Nasal cavity respiratory epithelium epithelial cell of viscerocranial mucosa (primary cell): ENCODE measurements around the gene NPB. TPM values are rescaled to one million over a fixed set of nuclear protein-coding genes. Genes with fewer than 3 reads are reported as not detected.

Source experiments
- total RNA-seq: library from RNA; depleted of rRNA; stranded (reverse); fragments of >200 nt; gene quantifications from 2 replicates; pipeline ENCODE4 v1.2.3, GENCODE V29; 2014

The NPB gene
- under 0.01 and 0.21 TPM in 2 replicates for total RNA-seq

GRCh38 chr17:81902023-81902652 is at the start of gene NPB:
NPB (plus strand) TSS chr17:81902238; CDS start chr17:81902278, 40 bp downstream.

GRCh38 chr17:81859906-81860755 is 41.9 kb upstream of the NPB start, which contains the start of gene P4HB:
P4HB (minus strand) TSS chr17:81860535; CDS start chr17:81860471, 64 bp downstream.

GRCh38 chr17:81870981-81871386 is 31.1 kb upstream of the NPB start, which contains the start of gene ARHGDIA:
ARHGDIA (minus strand) TSS chr17:81871337; CDS start chr17:81869930, 1,407 bp downstream.

GRCh38 chr17:81911277-81911961 is 9.4 kb downstream of the NPB start, which contains the start of gene PCYT2:
PCYT2 (minus strand) TSS chr17:81911399; CDS start chr17:81911355, 44 bp downstream.

GRCh38 chr17:81917565-81918332 is 15.7 kb downstream of the NPB start, which contains the start of gene SIRT7:
SIRT7 (minus strand) TSS chr17:81918176; CDS start chr17:81918131, 45 bp downstream.

GRCh38 chr17:81927653-81928543 is 25.9 kb downstream of the NPB start, which contains the start of gene MAFG:
MAFG (minus strand) TSS chr17:81927735; CDS start chr17:81923185, 4,550 bp downstream.

GRCh38 chr17:81947189-81947588 is 45.2 kb downstream of the NPB start, which contains the start of gene MYADML2:
MYADML2 (minus strand) TSS chr17:81947233; CDS start chr17:81941741, 5,492 bp downstream.

Other genes with a start within 250 kb of the NPB start
- gene PDE6G, start 245.7 kb upstream of the NPB start, total RNA-seq, result 0.21 TPM in 1 of 2 replicates, not detected in the other
- 31.8 and 64.9 TPM in 2 replicates for gene OXLD1, start 235.6 kb upstream of the NPB start, total RNA-seq
- 9.9 and 13.0 TPM in 2 replicates for gene CCDC137, start 235.5 kb upstream of the NPB start, total RNA-seq
- gene ARL16, start 218.4 kb upstream of the NPB start, total RNA-seq, result 12.7 and 23.2 TPM in 2 replicates
- 72.5 and 120 TPM in 2 replicates for gene HGS, start 218.2 kb upstream of the NPB start, total RNA-seq
- gene MRPL12, start 198.9 kb upstream of the NPB start, total RNA-seq, result 14.0 and 15.7 TPM in 2 replicates
- gene SLC25A10, start 190.0 kb upstream of the NPB start, total RNA-seq, result 14.4 and 24.3 TPM in 2 replicates
- gene GCGR, start 98.1 kb upstream of the NPB start, total RNA-seq, result 0.07 TPM in 1 of 2 replicates, not detected in the other
- 23.6 and 23.8 TPM in 2 replicates for gene MCRIP1, start 68.9 kb upstream of the NPB start, total RNA-seq
- not detected in 2 replicates for gene PPP1R27, start 67.2 kb upstream of the NPB start, total RNA-seq
- gene P4HB, start 41.7 kb upstream of the NPB start, total RNA-seq, result 966 and 1,211 TPM in 2 replicates
- gene ARHGDIA, start 30.9 kb upstream of the NPB start, total RNA-seq, result 67.0 and 138 TPM in 2 replicates
- gene ALYREF, start 10.7 kb upstream of the NPB start, total RNA-seq, result 74.2 and 108 TPM in 2 replicates
- gene ANAPC11, start 10.5 kb upstream of the NPB start, total RNA-seq, result 90.8 and 154 TPM in 2 replicates
- gene PCYT2, start 9.2 kb downstream of the NPB start, total RNA-seq, result 26.7 and 27.9 TPM in 2 replicates
- gene SIRT7, start 15.9 kb downstream of the NPB start, total RNA-seq, result 34.8 and 44.8 TPM in 2 replicates
- 34.5 and 39.3 TPM in 2 replicates for gene MAFG, start 25.5 kb downstream of the NPB start, total RNA-seq
- 128 and 141 TPM in 2 replicates for gene PYCR1, start 35.1 kb downstream of the NPB start, total RNA-seq
- not detected in 2 replicates for gene MYADML2, start 45.0 kb downstream of the NPB start, total RNA-seq
- 0.07 TPM in 1 of 2 replicates, not detected in the other for gene NOTUM, start 58.9 kb downstream of the NPB start, total RNA-seq
- gene ASPSCR1, start 75.4 kb downstream of the NPB start, total RNA-seq, result 18.7 and 21.5 TPM in 2 replicates
- gene CENPX, start 120.6 kb downstream of the NPB start, total RNA-seq, result 11.7 and 17.8 TPM in 2 replicates
- 2.7 and 7.8 TPM in 2 replicates for gene LRRC45, start 121.1 kb downstream of the NPB start, total RNA-seq
- gene RAC3, start 129.4 kb downstream of the NPB start, total RNA-seq, result 16.7 and 22.6 TPM in 2 replicates
- 40.5 and 110 TPM in 2 replicates for gene DCXR, start 135.5 kb downstream of the NPB start, total RNA-seq
- 42.7 and 45.4 TPM in 2 replicates for gene RFNG, start 149.6 kb downstream of the NPB start, total RNA-seq
- gene GPS1, start 149.7 kb downstream of the NPB start, total RNA-seq, result 75.2 and 84.1 TPM in 2 replicates
- 104 and 133 TPM in 2 replicates for gene DUS1L, start 163.6 kb downstream of the NPB start, total RNA-seq
- gene FASN, start 196.0 kb downstream of the NPB start, total RNA-seq, result 60.1 and 202 TPM in 2 replicates